ENCODE results near the gene DBNDD1. TPM values are rescaled to one million over a fixed set of nuclear protein-coding genes. Genes with fewer than 3 reads are reported as not detected.

DBNDD1 gene
- total and polyA plus RNA-seq, 10 of the 15 experiments (the other 5 are each of a cell fraction or from before 2014, with no cell fraction given) = 0.06 to 4.6 (median 0.55) TPM

DNA sequence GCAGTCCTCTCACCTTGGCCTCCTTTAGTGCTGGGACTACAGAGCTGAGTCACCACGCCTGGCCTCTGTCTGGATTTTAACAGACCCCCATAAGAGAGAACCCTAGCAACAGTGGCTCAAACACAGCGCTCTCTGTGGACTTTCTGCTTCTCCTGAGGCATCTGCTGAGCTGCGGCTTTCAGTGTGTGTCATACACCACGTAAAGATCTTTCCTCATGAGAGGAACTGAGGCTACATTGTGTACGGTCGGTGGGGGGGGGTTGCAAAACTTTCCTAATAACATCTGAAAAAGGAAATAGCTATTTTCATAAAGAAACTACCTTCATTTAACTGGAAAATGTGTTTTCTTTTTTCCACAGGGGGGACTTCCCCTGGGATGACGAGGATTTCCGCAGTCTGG lies 37.8 kb downstream of the DBNDD1 start (continued):
- no peak for TF ChIP-seq ZNF384 (IDR thresholded peaks at IDR 0.05; ENCODE audit: borderline replicate concordance, low read depth, low read length)
- peak; percentile 40 for TF ChIP-seq MEF2B (IDR thresholded peaks at IDR 0.05; ENCODE audit: partially characterized antibody, poor library complexity, severe bottlenecking)

- DNase-seq (ENCODE audit: low read depth, low spot score) (no peak), FAIRE-seq (no peak), ATAC-seq (no peak)
- ChIA-PET CTCF (interaction anchor here (1.4 kb wide), 1 partner anchor 25 kb away, joined by 3 read pairs; no protein-coding TSS in a partner anchor), POLR2A (interaction anchor here (0.8 to 2.4 kb wide), 4 partner anchors 10 to 67 kb away, joined by 4 to 10 read pairs (median 6); no protein-coding TSS in a partner anchor), RAD21 (ENCODE audit: unreplicated experiment) (interaction anchor here (1.1 to 1.6 kb wide), 2 partner anchors 65 to 111 kb away, joined by 4 to 5 read pairs; no protein-coding TSS in a partner anchor), SMC1A (ENCODE audit: uncharacterized antibody, unreplicated experiment) (no interaction called here)
- in situ Hi-C loops (cut with MboI) = no loop called here
- H3K9ac ChIP-seq (ENCODE audit: control insufficient read depth, insufficient read depth, low read length) = no peak overlapping the region
- BruUV-seq (replicated peaks) = no TSS peak
- H3K79me2 ChIP-seq (ENCODE audit: control insufficient read depth, insufficient read depth, low read length) = peaks cover 39% of the 10 kb centered on the region
- H3K27me3 ChIP-seq (replicated peaks in 1 of 2; ENCODE audit: control insufficient read depth in 2 of 2, insufficient read depth in 2 of 2, low read length in 1 of 2) = no peaks in the 10 kb centered on the region
- H3K4me2 ChIP-seq (ENCODE audit: control insufficient read depth, insufficient read depth) = peak overlapping the region; percentile 44; the same call in 1 of the 2 replicates
- 97% methylated on average over 2 of the region's 2 CpGs for WGBS (ENCODE audit: insufficient coverage, insufficient replicate concordance, low lambda C conversion rate, missing lambda C conversion rate)
- TF ChIP-seq ASH2L (IDR thresholded peaks at IDR 0.05; ENCODE audit: borderline replicate concordance, low read depth) = no peak
- no peak for TF ChIP-seq GABPA (IDR thresholded peaks at IDR 0.05; ENCODE audit: low read depth)
- TF ChIP-seq, protein P1, sequence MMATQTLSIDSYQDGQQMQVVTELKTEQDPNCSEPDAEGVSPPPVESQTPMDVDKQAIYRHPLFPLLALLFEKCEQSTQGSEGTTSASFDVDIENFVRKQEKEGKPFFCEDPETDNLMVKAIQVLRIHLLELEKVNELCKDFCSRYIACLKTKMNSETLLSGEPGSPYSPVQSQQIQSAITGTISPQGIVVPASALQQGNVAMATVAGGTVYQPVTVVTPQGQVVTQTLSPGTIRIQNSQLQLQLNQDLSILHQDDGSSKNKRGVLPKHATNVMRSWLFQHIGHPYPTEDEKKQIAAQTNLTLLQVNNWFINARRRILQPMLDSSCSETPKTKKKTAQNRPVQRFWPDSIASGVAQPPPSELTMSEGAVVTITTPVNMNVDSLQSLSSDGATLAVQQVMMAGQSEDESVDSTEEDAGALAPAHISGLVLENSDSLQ (IDR thresholded peaks at IDR 0.05) = peak; percentile 22; the same call in 1 of the 2 replicates
- no peak for TF ChIP-seq BACH1 (IDR thresholded peaks at IDR 0.05; ENCODE audit: borderline replicate concordance)
- no peak for TF ChIP-seq HCFC1 (IDR thresholded peaks at IDR 0.05; ENCODE audit: low read length)
- no peak for TF ChIP-seq SIX5 (IDR thresholded peaks at IDR 0.05; ENCODE audit: low read depth, low read length, severe bottlenecking)
- TF ChIP-seq, protein P2, sequence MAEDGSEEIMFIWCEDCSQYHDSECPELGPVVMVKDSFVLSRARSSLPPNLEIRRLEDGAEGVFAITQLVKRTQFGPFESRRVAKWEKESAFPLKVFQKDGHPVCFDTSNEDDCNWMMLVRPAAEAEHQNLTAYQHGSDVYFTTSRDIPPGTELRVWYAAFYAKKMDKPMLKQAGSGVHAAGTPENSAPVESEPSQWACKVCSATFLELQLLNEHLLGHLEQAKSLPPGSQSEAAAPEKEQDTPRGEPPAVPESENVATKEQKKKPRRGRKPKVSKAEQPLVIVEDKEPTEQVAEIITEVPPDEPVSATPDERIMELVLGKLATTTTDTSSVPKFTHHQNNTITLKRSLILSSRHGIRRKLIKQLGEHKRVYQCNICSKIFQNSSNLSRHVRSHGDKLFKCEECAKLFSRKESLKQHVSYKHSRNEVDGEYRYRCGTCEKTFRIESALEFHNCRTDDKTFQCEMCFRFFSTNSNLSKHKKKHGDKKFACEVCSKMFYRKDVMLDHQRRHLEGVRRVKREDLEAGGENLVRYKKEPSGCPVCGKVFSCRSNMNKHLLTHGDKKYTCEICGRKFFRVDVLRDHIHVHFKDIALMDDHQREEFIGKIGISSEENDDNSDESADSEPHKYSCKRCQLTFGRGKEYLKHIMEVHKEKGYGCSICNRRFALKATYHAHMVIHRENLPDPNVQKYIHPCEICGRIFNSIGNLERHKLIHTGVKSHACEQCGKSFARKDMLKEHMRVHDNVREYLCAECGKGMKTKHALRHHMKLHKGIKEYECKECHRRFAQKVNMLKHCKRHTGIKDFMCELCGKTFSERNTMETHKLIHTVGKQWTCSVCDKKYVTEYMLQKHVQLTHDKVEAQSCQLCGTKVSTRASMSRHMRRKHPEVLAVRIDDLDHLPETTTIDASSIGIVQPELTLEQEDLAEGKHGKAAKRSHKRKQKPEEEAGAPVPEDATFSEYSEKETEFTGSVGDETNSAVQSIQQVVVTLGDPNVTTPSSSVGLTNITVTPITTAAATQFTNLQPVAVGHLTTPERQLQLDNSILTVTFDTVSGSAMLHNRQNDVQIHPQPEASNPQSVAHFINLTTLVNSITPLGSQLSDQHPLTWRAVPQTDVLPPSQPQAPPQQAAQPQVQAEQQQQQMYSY (CRISPR knock-in tag; IDR thresholded peaks at IDR 0.05) = no peak
- TF ChIP-seq RFX5 (IDR thresholded peaks at IDR 0.05; ENCODE audit: low read depth, low read length) = no peak
- TF ChIP-seq ZNF622 (IDR thresholded peaks at IDR 0.05) = no peak
- no peaks in the 10 kb centered on the region; the same call in 2 of the 3 replicates for H3K9me3 ChIP-seq (replicated peaks; ENCODE audit: control insufficient read depth, insufficient read depth, low read length)
- H3K27ac ChIP-seq (ENCODE audit: control insufficient read depth, insufficient read depth) = no peak overlapping the region
- H2AFZ ChIP-seq (ENCODE audit: control insufficient read depth, low read depth, low read length) = no peak overlapping the region
- H3K36me3 ChIP-seq (ENCODE audit: control insufficient read depth in 2 of 2, insufficient read depth in 2 of 2, low read length in 1 of 2) = peaks cover 3 to 5% of the 10 kb centered on the region in 2 experiments
- no peak overlapping the region for H3K4me3 ChIP-seq
- H3K4me1 ChIP-seq (ENCODE audit: control insufficient read depth, insufficient read depth, low read length) = peaks cover 14% of the 10 kb centered on the region
- intact Hi-C loops (cut with micrococcal nuclease; ENCODE audit: unreplicated experiment) = no loop called here
- H4K20me1 ChIP-seq (ENCODE audit: control insufficient read depth, insufficient read depth) = no peaks in the 10 kb centered on the region
These were observed 44.4 kb downstream of the DBNDD1 start for GRCh38 chr16:89974870-89975269.
